ENCODE results near the gene MACROD2.
"Not testable (repeated sequence)": the region's sequence is repeated elsewhere in the genome, so short reads cannot be mapped to it uniquely, and the experiment has no call there.

DNA sequence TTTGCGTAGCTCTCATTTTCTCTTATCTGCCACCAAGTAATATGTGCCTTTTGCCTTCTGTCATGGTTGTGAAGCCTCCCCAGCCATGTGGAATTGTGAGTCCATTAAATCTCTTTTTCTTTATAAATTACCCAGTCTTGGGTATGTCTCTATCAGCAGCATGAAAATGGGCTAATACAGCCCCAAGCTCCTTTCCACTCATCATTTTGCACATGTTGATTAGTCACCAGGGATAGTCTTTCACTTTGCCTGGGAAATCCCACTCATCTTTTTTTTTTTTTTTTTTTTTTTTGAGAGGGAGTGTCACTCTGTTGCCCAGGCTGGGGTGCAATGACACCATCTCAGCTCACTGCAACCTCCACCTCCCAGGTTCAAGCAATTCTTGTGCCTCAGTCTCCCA, 1541.9 kb downstream of the MACROD2 start:
- TF ChIP-seq ESRRG (CRISPR knock-in tag; IDR thresholded peaks at IDR 0.05) = not testable (repeated sequence)
- TF ChIP-seq, protein P1, sequence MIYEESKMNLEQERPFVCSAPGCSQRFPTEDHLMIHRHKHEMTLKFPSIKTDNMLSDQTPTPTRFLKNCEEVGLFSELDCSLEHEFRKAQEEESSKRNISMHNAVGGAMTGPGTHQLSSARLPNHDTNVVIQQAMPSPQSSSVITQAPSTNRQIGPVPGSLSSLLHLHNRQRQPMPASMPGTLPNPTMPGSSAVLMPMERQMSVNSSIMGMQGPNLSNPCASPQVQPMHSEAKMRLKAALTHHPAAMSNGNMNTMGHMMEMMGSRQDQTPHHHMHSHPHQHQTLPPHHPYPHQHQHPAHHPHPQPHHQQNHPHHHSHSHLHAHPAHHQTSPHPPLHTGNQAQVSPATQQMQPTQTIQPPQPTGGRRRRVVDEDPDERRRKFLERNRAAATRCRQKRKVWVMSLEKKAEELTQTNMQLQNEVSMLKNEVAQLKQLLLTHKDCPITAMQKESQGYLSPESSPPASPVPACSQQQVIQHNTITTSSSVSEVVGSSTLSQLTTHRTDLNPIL (CRISPR knock-in tag; IDR thresholded peaks at IDR 0.05; ENCODE audit: low read depth) = not testable (repeated sequence)
- TF ChIP-seq, protein P2, sequence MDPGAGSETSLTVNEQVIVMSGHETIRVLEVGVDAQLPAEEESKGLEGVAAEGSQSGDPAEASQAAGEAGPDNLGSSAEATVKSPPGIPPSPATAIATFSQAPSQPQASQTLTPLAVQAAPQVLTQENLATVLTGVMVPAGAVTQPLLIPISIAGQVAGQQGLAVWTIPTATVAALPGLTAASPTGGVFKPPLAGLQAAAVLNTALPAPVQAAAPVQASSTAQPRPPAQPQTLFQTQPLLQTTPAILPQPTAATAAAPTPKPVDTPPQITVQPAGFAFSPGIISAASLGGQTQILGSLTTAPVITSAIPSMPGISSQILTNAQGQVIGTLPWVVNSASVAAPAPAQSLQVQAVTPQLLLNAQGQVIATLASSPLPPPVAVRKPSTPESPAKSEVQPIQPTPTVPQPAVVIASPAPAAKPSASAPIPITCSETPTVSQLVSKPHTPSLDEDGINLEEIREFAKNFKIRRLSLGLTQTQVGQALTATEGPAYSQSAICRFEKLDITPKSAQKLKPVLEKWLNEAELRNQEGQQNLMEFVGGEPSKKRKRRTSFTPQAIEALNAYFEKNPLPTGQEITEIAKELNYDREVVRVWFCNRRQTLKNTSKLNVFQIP (CRISPR knock-in tag; IDR thresholded peaks at IDR 0.05; ENCODE audit: borderline replicate concordance, low read depth) = not testable (repeated sequence)
